ENCODE measurements around the gene CDH13.

DNA sequence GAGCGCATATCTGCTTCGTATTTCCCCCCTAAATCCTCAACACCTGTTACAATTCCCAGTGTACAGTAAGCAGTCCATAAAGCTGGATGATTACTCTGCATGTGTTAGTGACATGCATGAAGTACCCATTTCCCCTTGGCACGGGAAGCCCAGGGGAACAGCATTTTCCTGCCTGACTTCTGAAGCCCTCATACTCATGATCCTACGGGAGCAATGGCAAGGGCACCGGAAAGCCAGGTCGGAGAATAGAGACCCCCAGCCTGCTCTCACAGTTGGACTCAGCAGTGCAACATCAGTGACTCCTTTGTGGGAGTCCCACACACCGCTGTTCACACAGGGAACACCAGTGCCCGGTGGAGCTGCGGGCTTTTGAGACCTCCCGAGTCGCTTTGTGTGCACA, 336.9 kb downstream of the CDH13 start:
- TF ChIP-seq, protein P1, sequence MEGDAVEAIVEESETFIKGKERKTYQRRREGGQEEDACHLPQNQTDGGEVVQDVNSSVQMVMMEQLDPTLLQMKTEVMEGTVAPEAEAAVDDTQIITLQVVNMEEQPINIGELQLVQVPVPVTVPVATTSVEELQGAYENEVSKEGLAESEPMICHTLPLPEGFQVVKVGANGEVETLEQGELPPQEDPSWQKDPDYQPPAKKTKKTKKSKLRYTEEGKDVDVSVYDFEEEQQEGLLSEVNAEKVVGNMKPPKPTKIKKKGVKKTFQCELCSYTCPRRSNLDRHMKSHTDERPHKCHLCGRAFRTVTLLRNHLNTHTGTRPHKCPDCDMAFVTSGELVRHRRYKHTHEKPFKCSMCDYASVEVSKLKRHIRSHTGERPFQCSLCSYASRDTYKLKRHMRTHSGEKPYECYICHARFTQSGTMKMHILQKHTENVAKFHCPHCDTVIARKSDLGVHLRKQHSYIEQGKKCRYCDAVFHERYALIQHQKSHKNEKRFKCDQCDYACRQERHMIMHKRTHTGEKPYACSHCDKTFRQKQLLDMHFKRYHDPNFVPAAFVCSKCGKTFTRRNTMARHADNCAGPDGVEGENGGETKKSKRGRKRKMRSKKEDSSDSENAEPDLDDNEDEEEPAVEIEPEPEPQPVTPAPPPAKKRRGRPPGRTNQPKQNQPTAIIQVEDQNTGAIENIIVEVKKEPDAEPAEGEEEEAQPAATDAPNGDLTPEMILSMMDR (IDR thresholded peaks at IDR 0.05; ENCODE audit: insufficient read depth, low read length) = no peak
- TF ChIP-seq, protein P2, sequence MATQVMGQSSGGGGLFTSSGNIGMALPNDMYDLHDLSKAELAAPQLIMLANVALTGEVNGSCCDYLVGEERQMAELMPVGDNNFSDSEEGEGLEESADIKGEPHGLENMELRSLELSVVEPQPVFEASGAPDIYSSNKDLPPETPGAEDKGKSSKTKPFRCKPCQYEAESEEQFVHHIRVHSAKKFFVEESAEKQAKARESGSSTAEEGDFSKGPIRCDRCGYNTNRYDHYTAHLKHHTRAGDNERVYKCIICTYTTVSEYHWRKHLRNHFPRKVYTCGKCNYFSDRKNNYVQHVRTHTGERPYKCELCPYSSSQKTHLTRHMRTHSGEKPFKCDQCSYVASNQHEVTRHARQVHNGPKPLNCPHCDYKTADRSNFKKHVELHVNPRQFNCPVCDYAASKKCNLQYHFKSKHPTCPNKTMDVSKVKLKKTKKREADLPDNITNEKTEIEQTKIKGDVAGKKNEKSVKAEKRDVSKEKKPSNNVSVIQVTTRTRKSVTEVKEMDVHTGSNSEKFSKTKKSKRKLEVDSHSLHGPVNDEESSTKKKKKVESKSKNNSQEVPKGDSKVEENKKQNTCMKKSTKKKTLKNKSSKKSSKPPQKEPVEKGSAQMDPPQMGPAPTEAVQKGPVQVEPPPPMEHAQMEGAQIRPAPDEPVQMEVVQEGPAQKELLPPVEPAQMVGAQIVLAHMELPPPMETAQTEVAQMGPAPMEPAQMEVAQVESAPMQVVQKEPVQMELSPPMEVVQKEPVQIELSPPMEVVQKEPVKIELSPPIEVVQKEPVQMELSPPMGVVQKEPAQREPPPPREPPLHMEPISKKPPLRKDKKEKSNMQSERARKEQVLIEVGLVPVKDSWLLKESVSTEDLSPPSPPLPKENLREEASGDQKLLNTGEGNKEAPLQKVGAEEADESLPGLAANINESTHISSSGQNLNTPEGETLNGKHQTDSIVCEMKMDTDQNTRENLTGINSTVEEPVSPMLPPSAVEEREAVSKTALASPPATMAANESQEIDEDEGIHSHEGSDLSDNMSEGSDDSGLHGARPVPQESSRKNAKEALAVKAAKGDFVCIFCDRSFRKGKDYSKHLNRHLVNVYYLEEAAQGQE (IDR thresholded peaks at IDR 0.05; ENCODE audit: insufficient replicate concordance, low read depth) = no peak
- TF ChIP-seq POLR2AphosphoS5 (IDR thresholded peaks at IDR 0.05; ENCODE audit: low read depth) = no peak
